HG03457 (cell line): ENCODE measurements around the gene IGSF8.

Source experiments
- ATAC-seq: cut with Tn5 transposase; IDR thresholded peaks from one replicate; pipeline ENCODE4 v1.9.1; 2021; ENCODE audit warnings: moderate number of reproducible peaks; ENCODE audit not compliant: unreplicated experiment

The IGSF8 gene

DNA sequence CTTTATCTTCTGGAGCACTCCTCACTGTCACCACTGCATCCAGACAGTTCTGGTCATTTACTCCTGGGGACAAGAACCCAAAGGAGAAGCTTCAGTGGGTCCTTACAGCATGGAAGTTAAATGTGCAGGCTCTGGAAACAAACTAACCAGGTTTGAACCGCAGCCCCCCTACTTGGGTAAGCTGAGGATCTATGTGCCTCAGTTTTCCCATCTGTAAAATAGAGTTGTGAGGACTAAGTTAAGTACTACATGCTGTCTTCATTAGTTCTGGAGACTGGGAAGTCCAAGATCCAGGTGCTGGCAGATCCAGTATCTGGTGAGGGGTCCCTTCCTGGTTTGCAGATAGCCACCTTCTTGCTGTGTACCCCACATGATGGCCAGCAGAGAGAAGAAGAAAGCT, 9.1 kb upstream of the IGSF8 start:
- no peak for ATAC-seq

DNA sequence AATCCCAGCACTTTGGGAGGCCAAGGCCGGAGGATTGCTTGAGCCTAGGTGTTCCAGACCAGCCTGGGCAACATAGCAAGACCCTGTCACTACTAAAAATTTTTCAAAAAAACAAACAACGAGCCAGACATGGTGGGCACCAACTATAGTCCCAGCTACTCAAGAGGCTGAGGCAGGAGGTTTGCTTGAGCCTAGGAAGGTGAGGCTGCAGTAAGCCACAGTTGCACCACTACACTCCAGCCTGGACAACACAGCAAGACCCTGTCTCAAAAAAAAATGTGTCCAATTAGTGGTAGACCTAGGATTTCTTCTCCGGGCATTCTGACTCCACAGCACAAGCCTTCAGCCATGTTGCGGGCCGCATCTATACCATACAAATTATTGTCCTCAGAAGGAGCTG, 6.7 kb upstream of the IGSF8 start:
- no peak for ATAC-seq

DNA sequence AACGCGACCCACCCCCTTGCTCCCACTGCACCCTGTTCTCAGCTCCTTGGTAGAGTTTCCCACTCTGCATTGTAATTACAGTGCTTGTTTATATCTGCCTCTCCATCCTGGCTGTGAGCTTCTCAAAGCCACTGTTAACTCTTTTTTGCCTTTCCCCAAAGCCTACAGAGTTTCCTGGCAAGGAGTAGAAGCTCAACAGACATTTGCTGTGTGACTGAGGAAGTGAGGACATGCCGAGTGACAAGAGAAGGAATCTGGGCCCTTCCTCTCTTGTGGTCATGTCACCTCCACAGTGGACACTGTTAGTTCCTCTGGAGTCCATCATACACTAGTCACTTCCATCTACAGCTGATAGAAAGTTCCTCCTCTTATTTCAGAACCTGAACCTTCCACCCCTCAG, 6.1 kb upstream of the IGSF8 start:
- ATAC-seq, result no peak

DNA sequence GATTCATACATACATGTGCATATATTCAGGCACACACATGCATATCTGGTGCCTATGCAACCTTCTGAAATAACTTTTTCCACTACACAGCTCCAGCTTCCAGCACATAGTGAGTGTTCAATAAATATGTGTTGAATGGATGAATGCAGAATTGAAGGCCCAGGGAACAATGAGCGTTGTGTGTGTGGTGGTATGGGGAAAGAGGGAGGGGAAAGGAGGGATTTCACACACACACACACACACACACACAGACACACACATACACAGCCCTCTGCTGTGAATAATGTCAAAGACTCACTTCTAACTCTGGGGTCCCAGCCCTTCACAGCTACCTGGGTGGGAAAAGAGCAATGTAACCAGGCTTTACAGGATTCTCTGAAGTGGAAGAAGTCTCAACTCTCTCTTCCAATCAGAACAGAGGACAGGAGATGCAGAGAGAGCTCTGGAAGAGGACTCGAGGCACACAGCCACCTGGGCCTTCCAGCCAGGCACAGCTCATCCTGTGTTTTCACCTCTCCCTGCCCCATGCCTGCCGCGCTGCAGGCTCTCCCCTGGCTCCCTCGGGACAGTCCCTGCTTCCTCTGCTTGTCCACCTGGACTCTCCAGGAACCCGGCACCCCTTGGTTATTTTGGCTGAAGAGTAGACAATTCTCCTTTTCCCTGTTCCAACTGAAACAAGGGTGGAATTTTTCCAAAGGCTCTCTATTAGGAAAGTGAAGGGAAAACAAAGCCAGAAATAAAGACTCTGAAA, 5.4 kb upstream of the IGSF8 start:
- ATAC-seq, result no peak

DNA sequence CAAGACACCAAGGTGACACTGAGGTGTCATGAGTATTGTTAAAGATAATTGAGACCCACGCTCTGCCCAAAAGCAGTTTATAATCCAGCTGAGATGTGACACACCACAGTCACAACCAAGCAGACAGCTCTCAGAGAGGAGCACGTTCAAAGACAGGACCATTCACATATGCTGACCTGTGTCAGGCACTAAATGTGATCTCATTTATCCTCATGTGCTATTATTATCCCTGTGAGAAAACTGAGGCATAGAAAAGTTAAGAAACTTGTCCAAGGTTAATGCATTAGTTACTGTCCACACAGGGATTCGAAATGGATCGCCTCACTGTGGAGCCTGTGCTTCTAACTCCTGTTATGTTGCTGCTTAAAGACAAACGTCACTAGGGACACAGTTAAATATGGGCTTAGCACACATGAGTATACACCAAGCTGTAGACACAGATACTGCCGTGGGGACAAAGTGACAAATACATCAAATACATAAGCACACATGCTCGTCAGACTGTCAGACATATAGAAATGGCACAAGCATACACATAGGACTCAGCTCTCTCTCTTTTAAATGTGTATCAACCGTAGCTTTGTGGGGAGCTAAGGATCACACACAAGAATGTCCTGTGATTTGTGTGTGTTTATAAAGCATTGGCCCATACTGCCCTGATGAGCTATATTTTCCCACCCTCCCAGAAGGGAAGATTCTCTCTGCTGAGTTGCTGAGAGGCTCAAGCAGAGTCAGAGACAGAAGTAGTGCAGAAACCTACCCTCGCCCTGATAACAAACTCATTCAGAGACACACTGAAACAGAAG, 3.5 kb upstream of the IGSF8 start:
- ATAC-seq, result no peak

DNA sequence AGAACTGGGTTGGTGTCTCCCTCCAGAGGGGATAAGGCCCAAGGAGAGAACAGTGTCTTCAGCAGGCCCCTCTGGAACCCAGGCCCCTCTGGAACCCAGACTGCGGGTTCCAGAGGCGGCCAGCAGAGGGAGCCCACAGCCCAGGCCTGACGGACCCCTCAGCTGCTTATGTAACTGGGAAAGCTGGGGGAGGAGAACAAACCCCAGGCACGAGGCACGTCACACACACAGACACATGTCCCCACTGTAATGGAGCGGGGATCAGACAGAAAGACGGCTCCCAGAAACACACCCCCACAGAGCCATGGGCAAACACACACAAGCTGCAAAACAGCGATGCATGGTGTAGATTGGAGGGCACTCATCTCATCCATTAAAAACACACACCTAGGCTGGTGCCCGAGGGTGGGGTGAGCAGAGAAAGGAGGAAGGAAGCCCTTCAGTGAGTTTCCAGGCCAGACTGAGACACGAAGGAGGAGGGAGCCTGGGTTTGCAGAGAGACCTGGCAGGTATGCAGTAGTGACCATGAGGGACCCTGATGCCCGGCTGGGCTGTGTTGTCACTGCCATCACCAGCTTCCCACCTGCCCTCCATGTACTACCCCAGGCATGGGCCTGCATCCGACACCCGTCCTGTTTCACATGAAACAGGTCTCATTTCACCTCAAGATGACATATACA, 2.8 kb upstream of the IGSF8 start:
- no peak for ATAC-seq

DNA sequence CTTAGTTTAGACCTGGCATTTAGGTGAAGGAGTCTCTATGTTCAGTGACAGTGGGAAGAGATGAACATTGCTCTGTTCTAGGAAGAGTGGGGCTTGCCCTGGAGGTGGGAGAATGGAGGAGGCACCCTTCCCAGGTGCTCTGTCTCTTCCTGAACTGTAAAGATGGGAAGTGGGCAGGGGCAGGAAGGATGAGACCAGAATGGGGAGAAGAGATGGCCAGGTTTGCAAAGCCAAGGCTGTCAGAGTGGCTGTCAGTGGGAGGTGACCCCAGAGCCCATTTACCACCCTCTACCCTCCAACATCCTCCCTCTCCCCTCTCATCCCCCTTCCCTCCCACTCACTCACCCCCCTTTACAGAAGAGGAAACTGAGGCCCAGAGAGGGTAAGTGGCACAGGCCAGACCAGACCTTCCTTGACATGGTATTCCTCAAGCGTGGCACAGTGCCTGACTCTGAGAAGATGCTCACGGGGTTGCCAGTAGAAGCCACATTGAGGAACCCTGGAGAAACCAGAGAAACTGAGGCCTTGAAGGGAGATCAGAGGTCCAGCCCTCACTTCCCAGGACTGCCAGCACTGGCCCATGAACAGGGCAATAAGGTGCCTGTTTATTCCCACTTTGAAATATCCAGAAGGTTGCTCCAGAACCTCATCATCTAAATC, 1.4 kb upstream of the IGSF8 start:
- ATAC-seq, result no peak

DNA sequence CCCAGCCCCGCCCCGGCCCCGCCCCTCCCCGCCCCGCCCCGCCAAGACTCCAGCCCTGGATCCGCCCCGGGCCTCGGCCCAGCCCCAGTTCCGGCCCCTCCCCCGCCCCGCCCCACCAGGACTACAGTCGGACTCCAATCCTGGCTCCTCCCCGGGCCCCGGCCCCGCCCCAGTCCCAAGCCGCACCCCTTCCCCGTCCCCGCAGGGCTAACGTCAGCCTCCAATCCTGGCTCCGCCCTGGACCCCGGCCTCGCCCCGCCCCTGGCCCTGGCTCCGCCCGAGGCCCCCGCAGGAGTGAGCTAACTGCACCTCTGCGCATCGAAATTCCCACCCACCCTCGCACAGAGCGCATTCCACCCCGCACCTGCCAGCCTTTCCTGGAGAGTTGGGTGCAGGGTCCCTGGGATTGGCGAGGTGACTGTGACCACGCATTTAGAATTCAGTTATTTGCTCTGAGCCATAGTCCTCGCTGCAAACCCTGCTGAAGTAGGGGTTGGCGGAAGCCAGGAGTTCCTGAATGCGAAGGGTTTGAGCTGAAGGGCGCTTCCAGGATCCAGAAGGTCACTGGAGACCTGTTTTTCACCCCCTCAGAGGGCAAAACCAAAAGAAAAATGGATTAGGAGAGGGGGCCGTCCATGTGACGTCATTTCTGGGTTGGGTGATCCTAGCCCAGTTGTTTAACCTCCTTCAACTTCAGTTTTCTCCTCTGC, 588 bp upstream of the IGSF8 start:
- ATAC-seq, result peak; percentile 77

DNA sequence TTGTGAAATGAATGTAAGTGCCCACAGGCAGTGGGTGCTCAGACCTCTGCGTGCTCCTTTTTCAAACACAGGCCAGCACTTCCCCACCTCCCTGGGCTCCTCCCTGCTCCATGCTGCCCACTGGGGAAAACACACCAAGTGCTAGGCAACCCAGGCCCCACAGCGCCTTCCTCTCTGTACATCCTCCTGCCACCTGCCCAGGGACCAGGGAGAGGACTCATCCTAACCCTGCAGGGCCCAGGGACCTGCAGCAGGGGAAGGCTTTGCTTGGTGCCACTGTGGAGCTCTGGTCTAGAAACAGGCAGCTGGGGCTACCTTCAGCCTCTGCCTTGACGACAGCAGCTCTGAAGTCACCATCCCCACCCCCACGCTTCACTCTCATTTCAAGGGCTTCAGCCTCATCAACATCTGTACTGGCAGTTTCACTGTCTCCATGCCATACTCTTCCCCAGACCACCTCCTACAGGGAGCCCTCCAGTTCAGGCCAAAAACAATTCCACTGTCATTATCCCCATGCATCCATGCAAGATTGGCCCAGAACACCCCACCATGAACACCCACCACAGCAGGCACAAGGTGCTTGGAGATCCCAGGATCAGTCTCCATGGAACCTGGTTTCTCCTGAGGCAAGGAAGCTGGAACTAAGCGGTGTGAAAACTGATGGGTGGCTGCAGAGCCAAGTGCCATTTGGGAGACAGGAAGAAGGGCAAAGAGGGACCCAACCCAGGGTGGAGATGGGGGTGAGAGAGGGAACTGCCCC, 1.1 kb downstream of the IGSF8 start:
- ATAC-seq, result no peak

DNA sequence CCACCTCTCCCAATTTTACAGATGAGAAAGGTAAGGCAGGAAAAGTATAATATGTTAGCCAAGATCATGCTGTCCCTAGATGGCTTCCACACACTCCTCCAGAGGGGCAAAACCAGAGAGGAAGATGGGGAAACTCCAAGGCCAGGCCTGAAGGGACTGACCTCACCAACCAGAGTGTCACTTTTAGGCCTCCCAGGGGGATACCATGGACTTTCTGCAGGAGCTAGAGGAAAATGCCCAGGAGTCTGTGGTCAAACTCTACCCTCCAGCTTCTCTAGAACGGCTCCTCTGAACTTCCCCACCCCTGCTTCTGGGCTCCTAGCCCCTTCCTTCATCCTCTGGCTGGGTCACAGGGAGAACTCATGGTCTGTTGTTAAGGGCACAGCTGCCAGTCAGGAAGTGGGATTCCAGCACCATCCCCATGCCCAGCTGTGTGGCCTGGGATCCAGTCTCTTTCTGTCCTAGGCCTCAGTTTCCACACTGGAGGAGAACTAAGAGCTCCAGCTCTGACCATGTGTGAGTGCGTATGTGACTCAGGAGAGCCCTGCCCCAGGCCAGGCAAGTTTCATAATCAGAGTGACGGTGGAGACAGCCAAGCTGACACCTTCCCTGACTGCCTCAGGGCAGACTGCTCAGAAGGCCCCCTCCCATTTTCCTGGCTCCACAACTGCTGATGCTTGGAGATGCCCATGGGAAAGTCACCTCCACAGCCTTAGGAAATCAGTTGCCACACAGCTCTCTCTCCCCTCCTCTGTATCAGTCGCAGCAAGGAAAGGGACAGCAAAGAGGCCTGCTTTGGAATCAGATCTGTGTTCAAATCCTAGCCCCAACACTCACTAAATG, 1.9 kb downstream of the IGSF8 start:
- no peak for ATAC-seq

DNA sequence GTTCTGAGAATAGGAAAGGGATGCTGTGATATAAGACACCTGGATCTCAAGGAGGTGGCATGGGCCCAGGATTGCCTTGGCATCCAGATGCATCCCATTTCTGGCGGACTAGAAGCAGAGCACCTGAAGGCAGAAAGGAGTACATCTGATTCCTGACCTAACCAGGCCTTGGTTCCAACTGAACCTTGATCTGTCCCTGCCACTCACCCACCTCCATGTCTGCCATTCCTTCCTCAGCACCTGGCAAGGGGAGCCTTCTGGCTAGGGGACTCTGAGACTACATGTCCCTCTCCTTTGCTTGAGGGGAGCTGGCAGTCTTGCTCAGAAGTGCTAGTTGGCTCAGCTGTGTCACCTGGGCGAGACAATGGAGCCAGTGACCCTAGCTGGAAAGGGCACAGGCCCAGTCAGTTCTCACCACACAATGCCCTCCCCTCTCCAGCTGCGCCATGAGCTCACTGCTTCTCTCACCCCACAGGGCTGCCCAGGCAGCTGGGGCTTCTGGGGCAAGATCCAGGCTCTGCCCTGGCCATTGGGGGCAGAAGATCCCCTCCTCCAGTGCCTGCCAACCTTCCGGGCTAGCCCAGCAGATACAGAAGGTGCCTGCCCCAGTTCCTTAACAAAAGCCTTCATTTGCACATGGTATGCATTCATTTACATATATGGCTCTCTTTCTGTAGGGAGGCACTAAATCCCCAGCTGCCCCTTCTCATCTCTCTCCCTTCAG, 2.9 kb downstream of the IGSF8 start:
- ATAC-seq, result no peak

DNA sequence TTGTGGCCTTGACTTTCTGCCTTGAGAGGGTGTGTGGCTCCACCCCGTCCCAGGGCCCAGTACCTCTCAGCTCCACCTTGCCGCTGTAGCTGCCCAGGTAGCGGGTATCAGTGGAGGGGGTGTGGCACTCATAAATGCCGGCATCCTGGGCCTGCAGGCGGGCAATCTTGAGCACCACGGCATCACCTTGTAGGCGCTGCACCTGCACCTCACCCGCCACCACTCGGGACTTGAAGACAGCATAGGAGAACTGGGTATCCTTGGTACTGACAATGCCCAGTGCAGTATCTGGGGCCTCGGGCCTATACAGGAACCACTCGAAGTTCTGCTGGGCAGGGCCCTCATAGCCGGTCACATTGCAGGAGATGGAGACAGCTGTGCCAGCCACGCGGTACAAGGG, 3.6 kb downstream of the IGSF8 start:
- ATAC-seq, result no peak

DNA sequence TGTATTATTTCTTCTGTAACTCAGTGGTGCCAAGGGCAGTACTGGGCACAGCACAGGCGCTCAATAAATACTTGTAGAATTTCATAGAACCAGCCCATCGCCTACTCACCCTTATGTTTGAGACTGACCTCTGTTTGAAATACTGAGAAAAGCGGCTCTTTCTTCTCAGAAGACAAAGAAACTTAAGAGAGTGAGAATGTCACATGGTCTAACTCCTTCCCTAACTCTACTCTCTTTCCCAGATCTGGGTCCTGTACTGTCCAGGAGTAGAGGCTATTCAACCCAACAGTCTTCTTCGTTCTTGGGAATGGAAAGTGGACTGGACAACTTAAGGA, 4.2 kb downstream of the IGSF8 start:
- no peak for ATAC-seq

DNA sequence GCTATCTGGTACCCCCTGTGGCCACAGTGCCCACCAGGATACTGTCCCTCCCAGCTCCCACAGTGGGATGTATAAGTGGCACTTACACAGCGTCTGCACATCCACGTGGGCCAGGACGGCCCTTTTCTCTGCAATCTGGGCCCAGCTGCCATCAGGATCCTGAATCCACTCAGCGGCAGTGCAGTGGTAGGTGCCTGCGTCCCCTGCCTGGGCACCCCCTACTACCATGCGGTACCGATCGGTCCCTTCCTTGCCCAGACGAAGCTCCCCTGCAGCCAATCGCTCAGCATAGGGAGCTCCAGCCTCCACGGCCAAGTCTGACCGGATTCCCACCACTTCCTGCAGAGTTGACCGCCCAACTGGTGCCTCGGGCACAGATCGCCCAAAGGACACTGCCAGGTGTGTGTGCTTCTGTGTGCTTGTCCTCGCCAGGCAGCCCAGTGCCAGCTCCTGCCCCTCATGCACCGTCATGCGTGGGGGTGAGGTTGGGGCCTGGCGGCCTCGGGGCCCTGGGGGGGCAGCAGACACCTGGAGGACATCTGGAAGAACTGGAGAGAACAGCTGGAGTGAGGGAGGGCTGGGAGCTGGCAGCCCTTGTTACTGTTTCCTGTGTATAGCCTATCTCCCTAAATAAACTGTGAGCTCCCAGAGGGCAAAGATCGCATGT, 4.7 kb downstream of the IGSF8 start:
- ATAC-seq, result no peak

DNA sequence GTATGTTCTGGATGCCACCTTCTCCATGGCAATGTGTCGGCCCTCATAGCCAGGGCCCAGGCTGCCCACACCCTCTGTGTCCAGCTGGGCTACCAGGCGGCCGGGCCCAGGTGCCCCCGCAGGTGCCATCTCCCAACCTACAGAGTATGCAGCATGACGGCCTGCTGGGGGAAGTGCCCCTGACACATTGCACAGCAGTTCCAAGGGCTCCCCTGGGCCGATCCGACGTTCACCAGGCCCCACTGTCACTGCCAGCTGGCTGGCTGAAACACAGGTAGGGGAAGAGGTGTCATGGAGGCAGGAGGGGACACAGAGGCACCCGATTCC, 5.4 kb downstream of the IGSF8 start:
- ATAC-seq, result no peak

DNA sequence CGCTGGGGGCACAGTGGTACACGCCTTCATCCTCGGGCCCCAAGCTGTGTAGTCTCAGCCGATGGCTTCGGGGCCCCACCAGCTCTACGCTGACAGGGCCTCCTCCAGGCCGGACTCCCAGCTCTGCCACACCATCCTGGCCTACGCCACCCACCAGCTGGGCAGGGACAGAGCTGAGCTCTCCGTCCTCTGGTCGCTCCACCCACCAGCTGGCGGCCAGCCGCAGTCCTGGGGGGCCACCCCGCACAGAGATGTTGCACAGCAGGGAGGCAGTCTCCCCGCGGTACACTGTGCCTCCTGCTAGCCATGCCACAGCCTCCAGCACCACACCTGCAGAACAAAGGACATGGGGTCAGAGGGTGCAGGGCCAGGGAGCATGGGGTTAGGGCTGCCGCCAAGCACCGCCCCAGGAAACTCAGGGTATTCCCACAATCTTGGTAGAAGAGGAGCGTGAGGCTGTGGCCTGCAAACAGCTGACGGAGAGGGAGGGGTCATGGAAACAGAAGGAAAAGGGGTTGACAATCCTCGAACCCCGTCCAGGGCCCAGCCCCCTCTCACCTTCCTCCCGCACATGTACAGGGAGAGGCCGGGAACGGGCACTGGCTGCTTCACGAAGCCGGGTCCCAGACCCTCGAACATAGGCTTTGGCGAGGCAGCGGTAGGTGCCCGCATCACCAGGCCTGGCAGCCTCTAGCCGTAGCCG, 5.9 kb downstream of the IGSF8 start:
- ATAC-seq, result no peak

DNA sequence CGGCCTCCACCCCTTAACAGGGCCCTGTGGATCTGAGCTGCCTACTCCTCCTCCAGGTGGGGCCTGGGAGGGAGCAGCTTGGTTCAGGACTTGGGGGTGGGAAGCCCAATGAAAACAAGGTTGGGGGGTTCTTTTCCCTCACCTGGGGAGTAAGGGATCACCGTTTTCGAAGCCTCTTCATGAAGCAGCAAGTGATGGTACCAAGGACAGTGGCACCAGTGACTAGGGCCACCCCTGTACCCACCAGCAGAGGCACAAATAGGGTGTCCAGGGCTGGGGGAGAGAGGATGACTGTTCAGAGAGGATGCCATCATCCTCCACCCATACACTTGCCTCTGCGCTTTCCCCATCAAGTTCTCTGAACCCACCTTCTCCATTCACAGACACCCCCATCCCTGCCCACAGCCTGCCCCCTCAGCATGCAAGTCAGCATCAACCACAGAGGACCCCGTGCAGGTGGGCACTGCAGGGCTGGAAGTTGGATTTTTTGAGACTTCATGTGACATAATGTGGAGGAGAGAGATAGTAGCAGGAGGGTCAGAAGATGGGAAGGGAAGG, 6.7 kb downstream of the IGSF8 start:
- no peak for ATAC-seq
